ENCODE data around the gene CABP4. TPM values are rescaled to one million over a fixed set of nuclear protein-coding genes. Genes with fewer than 3 reads are reported as not detected.

Gene CABP4
- total and polyA plus RNA-seq, 10 of the 15 experiments (the other 5 are each of a cell fraction or from before 2014, with no cell fraction given): 0.04 to 0.41 (median 0.14) TPM; not detected in 2

DNA sequence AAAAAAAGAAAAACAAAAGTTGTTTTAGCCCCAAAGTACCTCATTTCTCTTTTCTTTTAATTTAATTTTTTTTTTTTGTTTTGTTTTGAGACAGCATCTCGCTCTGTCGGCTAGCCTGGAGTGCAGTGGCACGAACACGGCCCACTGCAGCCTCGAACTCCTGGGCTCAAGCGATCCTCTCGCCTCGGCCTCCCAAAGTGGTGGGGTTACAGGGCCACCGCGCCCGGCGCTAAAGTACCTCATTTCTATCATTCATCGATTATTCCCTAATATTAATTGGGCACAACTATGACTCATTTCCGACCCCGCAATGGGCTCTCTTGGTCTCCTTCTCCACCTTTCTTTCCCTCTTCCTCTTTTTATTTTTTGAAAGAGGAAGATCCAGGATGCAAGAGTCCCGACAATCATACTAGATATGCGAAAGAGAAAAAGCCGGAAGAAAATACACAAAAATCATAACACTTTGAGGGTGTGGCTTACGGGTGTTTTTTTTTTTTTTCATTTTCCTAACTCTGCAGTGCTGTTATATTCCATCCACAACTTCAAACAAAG, 27.2 kb downstream of the CABP4 start (continued):
- no peak for TF ChIP-seq CTCF (IDR thresholded peaks at IDR 0.05 in 2 of 3, conservative IDR thresholded peaks at IDR 0.05 in 1 of 3; ENCODE audit: control insufficient read depth in 2 of 3, extremely low read depth in 1 of 3, insufficient read depth in 1 of 3, low read depth in 3 of 3, low read length in 3 of 3)
- TF ChIP-seq SUPT20H (IDR thresholded peaks at IDR 0.05; ENCODE audit: borderline replicate concordance, control insufficient read depth, low read depth, low read length): no peak
- no peak for TF ChIP-seq HDAC2 (IDR thresholded peaks at IDR 0.05)
- TF ChIP-seq IKZF1 (conservative IDR thresholded peaks at IDR 0.05): peak; percentile 21
- TF ChIP-seq NR2F1 (conservative IDR thresholded peaks at IDR 0.05): peak; percentile 28; the same call in 1 of the 2 replicates
- no peak for TF ChIP-seq RBBP5 (conservative IDR thresholded peaks at IDR 0.05)
- no peak for TF ChIP-seq ZNF687 (IDR thresholded peaks at IDR 0.05)
- no peak for TF ChIP-seq EGR1 (IDR thresholded peaks at IDR 0.05; ENCODE audit: borderline replicate concordance in 1 of 2, low read depth in 2 of 2, low read length in 2 of 2)
- no peak for TF ChIP-seq YY1 (IDR thresholded peaks at IDR 0.05; ENCODE audit: low read depth, low read length)
- no peak for TF ChIP-seq ZNF274 (IDR thresholded peaks at IDR 0.05; ENCODE audit: insufficient read depth, insufficient read length)
- TF ChIP-seq EED (IDR thresholded peaks at IDR 0.05; ENCODE audit: low read depth): peak; percentile 50; the same call in 1 of the 2 replicates
- no peak for TF ChIP-seq ATF3 (IDR thresholded peaks at IDR 0.05; ENCODE audit: borderline replicate concordance, extremely low read depth, low read depth, low read length)
- TF ChIP-seq ZNF592 (IDR thresholded peaks at IDR 0.05): no peak
- no peak for TF ChIP-seq CBX5 (IDR thresholded peaks at IDR 0.05; ENCODE audit: low read depth)
- TF ChIP-seq, protein P1, sequence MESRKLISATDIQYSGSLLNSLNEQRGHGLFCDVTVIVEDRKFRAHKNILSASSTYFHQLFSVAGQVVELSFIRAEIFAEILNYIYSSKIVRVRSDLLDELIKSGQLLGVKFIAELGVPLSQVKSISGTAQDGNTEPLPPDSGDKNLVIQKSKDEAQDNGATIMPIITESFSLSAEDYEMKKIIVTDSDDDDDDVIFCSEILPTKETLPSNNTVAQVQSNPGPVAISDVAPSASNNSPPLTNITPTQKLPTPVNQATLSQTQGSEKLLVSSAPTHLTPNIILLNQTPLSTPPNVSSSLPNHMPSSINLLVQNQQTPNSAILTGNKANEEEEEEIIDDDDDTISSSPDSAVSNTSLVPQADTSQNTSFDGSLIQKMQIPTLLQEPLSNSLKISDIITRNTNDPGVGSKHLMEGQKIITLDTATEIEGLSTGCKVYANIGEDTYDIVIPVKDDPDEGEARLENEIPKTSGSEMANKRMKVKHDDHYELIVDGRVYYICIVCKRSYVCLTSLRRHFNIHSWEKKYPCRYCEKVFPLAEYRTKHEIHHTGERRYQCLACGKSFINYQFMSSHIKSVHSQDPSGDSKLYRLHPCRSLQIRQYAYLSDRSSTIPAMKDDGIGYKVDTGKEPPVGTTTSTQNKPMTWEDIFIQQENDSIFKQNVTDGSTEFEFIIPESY (IDR thresholded peaks at IDR 0.05): no peak
- no peak for TF ChIP-seq ASH2L (IDR thresholded peaks at IDR 0.05; ENCODE audit: borderline replicate concordance, low read depth)
- no peak for TF ChIP-seq NRF1 (conservative IDR thresholded peaks at IDR 0.05; ENCODE audit: low read depth, low read length)
- TF ChIP-seq TCF3 (IDR thresholded peaks at IDR 0.05; ENCODE audit: borderline replicate concordance, insufficient read depth, low read depth, low read length): no peak

Measured in GM12878 (cell line).